Activated CD8-positive, alpha-beta memory T cell treated with anti-CD3 and anti-CD28 coated beads for 4 hours (primary cell): ENCODE measurements around the gene ZNF474.

Experiments used
- DNase-seq, 2 donors: peaks; one replicate each; pipeline ENCODE4 v3.0.0-alpha.2; 2020; ENCODE audit warnings: low read depth in 2 of 2

Gene ZNF474

GRCh38 chr5:122153774-122154173 is 24.4 kb downstream of the ZNF474 start:
- no peak for DNase-seq

- DNase-seq: no peak
Measured at GRCh38 chr5:122154491-122154890, 25.1 kb downstream of the ZNF474 start.

DNA sequence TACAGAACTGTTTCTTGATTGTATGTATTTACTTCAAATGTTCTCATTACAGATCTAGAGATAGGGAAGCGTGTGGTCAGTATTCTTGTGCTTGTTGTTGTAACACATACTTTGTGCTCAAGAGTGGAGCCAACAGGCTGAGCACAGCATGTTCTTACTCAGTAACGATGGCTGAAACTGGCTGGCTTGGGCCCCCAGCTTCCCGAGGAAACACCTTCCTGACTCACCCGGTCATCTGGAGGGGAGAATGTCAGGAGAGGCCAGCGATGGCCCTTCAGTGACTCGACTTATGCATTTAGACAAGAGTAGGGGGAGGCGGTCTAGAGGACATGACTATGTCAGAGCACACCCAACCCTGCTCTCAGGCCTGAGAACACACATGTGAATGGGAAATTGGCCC is 25.6 kb downstream of the ZNF474 start:
- no peak for DNase-seq

- DNase-seq: no peak
Measured at GRCh38 chr5:122155546-122155945, 26.2 kb downstream of the ZNF474 start.

DNA sequence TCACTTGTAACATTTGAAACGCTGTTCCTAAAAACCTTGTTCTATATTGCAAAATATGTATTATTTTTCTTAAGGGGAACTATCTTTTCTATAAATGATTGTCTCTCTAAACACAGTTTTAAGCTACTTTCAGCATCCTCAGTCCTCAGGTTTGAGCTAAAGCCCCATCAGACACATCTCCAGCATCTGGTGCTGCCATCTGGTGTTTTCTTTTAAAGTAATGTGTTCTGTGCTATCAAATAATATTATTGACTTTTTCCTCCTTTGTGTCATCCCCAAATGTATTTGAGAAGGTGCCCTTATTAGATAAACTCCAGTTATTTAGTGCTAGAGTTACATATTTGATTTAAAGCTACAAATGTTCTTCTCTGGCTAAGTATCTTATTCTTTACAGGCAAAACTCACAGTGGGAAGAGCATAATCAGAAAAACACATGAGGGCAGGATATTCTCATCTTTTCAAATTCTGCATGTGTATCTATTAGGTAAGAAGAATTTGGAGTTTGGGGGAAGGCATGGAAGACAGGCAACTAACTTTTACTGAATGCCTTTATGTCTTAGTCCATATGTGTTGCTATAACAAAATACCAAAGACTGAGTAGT is 27.5 kb downstream of the ZNF474 start:
- no peak for DNase-seq

DNA sequence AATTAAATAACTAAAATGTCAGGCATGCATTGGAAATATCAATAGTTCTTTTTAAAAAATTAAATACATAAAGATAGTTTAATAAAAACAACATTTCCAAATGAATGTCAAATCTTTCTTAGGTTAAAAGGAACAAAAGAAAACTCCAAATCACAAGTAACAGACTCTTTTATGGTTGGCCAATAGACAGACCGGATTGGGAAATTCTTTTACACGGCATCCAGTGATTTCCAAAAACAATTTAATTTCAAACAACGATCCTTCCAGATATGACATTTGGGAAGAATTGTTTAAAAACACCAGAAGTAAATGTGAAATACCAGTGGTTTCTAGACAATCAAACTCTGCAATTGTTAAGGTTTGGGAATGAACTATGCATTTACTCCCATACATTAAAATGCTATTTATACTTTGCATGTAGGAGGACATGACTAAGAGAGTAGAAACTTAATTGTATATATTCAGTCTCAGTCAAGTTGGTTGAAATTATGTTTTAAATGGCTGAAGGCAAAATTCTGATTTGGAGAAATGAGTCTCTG is 32.8 kb downstream of the ZNF474 start:
- no peak for DNase-seq

- DNase-seq: no peak
Measured at GRCh38 chr5:122163121-122164069, 34.0 kb downstream of the ZNF474 start.

DNA sequence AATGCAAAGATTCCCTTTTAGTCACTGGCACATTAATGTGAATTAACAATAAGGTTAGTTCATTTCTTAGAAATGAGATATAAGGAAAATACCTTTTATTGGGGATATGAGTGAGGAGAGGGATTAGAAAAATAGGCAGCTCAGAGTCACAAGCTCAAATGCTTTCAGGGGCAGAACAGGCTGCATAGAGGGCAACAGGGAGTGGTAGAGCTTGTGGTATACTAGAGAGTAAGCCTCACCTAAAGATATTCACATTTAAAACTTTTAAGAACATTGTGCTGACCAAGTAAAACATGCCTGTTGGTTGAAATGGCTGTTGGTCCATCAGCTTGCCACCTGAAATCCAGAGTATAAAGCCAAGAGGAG is 34.7 kb downstream of the ZNF474 start:
- DNase-seq: no peak

DNA sequence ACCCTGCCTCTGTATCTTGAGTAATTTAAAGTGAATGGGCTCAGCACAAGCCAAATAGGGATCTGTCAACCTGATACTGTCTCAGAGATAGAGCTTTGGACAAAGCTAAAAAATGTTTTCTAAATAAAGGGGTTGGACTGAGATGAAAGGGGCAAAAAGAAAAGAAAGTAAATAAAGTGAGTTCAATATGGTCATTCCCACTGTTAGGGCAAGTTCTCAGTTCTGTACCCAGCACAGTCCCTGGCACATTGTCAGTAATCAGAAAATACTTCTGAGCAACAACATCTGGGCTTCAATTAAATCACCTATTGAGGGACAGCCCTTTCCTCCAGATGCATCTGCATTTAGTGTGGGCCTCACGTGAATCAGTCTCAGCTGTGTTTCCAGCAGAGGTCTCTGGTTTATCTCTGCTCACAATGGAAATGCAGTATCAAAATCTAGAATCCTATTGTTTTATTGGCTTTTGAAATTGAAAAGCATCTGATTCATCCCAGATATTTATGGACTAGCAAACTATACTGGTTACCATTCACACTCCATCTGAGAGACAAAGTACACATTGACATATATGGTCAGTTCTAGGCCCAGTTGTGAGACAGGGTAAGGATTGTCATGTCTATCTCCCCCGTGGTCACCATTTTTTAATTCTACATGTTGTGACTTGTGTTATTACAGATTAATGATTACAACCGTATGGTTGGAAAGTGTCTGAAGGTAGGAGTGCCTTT is 35.6 kb downstream of the ZNF474 start:
- no peak for DNase-seq

GRCh38 chr5:122165559-122166078 is 36.3 kb downstream of the ZNF474 start:
- DNase-seq: no peak

GRCh38 chr5:122169350-122170103 is 40.2 kb downstream of the ZNF474 start:
- DNase-seq: no peak

GRCh38 chr5:122170620-122171019 is 41.3 kb downstream of the ZNF474 start:
- DNase-seq: no peak

DNA sequence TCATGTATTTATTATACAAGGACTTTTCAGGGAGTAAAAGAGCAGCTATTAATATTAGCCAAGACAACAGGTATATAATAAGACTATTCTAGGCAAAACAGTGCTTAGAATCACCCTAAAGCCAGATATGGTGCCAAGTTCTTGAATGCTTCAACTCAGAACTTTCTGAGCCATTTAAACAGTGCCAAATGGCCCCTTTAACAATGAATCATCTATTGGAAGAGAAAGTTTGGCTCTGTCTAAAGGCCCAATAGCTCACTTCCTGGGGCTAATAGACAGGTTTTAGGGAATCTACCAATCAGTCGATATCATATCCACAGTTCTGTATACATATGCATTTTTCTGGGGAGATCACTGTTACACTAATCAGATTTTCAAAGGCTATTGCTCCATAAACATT is 42.9 kb downstream of the ZNF474 start:
- DNase-seq: no peak

DNA sequence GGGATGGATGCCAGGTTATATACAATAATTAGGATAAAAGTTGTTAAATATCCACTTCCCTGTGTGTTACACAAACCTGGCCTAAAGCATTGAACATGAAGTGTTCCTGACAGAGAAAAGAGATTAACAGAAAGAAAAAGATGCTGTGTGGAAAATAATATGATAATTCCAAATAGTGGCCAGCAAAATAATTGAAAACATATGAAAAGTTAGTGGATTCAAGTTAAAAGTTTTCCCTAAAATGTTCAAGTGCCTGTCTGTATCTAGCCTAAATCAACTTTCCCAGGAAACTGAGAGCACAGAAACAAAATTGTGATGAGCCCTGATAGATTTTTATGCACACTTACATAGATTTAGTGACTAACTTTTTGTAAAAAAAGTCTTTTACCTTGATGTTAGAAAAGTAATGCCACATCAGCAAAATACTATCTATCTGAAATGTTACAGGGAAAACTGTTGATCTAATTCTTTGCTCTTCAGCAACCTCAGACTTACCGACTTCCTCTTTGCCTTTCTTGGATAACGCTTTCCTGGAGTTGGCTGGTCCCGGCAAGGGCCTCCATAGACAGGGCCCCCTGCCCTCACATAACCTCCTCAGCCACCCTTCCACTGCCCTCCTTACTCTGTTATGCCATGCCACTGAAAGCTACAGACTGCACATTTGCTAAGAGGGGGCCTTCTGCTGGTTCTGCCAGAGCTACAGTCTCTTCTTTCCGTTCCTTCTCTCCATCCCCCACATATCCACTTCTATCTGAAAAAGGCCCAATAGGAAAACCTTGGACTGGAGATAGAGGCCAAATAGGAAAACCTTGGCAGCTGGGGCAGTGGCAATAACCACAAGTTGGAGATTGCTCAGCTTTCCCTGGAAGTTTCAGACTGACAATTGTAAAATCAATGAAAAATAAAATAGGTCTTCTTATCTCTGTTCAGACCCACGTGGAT is 44.4 kb downstream of the ZNF474 start:
- DNase-seq: no peak

GRCh38 chr5:122175091-122175490 is 45.7 kb downstream of the ZNF474 start:
- no peak for DNase-seq

GRCh38 chr5:122175852-122176251 is 46.5 kb downstream of the ZNF474 start:
- no peak for DNase-seq

GRCh38 chr5:122177161-122177560 is 47.8 kb downstream of the ZNF474 start:
- DNase-seq: no peak

DNA sequence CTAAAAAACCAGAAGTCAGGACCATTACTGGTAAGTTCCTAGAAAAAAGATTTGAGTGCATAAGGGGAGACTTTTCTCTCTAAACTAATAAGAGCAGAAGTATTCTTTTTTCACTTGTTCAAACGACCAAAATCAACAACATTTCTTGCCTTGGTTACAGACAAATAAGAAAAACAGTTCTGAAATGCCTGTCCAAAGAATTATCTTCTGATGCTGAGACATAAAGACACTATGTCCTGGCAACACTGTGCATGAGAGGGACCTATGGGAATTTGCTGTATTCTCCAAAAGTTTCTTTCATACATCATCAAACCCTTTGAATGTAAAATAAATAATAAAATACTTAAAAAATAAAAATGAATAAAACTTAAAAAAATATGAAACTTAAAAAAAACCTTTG is 50.4 kb downstream of the ZNF474 start:
- DNase-seq: no peak

GRCh38 chr5:122180146-122180712 is 50.9 kb downstream of the ZNF474 start:
- no peak for DNase-seq
